ENCODE results near the gene PHRF1.
"Not testable (repeated sequence)": the region's sequence is repeated elsewhere in the genome, so short reads cannot be mapped to it uniquely, and the experiment has no call there.

Gene PHRF1

GRCh38 chr11:650482-650881 is 74.2 kb downstream of the PHRF1 start:
- no peaks in the 10 kb centered on the region for H3K27me3 ChIP-seq (replicated peaks)
- peaks cover 6% of the 10 kb centered on the region for H3K36me3 ChIP-seq (replicated peaks)
- no peak for DNase-seq
- no peak overlapping the region for H3K4me3 ChIP-seq (ENCODE audit: low read depth, low read length)
- no peak for TF ChIP-seq CTCF (IDR thresholded peaks at IDR 0.05; ENCODE audit: low read depth, low read length, missing control alignments)
- H3K27ac ChIP-seq, result no peak overlapping the region
- in situ Hi-C loops (cut with HindIII; ENCODE audit: low pct_ligation_motif_present, low sequenced_read_pairs), result no loop called here

GRCh38 chr11:653136-653535 is 76.9 kb downstream of the PHRF1 start:
- H3K27me3 ChIP-seq (replicated peaks); H3K27ac ChIP-seq; H3K4me3 ChIP-seq (ENCODE audit: low read depth, low read length); in situ Hi-C loops (cut with HindIII; ENCODE audit: low pct_ligation_motif_present, low sequenced_read_pairs); DNase-seq; H3K36me3 ChIP-seq (replicated peaks): not testable (repeated sequence)

- Histone ChIP-seq H3K36me3 (replicated peaks) (peaks cover 8% of the 10 kb centered on the region), H3K27ac (no peak overlapping the region), H3K27me3 (replicated peaks) (no peaks in the 10 kb centered on the region), H3K4me3 (ENCODE audit: low read depth, low read length) (no peak overlapping the region)
- no peak for DNase-seq
- no peak for TF ChIP-seq CTCF (IDR thresholded peaks at IDR 0.05; ENCODE audit: low read depth, low read length, missing control alignments)
- in situ Hi-C loops (cut with HindIII; ENCODE audit: low pct_ligation_motif_present, low sequenced_read_pairs), result no loop called here
Observed at GRCh38 chr11:653837-654236, 77.6 kb downstream of the PHRF1 start.

- H3K36me3 ChIP-seq (replicated peaks); H3K27ac ChIP-seq; H3K4me3 ChIP-seq (ENCODE audit: low read depth, low read length); H3K27me3 ChIP-seq (replicated peaks); in situ Hi-C loops (cut with HindIII; ENCODE audit: low pct_ligation_motif_present, low sequenced_read_pairs); DNase-seq: not testable (repeated sequence)
Observed at GRCh38 chr11:654444-654843, 78.2 kb downstream of the PHRF1 start.

- Histone ChIP-seq H3K27ac (no peak overlapping the region), H3K4me3 (ENCODE audit: low read depth, low read length) (no peak overlapping the region), H3K36me3 (replicated peaks) (peaks cover 11% of the 10 kb centered on the region), H3K27me3 (replicated peaks) (no peaks in the 10 kb centered on the region)
- in situ Hi-C loops (cut with HindIII; ENCODE audit: low pct_ligation_motif_present, low sequenced_read_pairs), result no loop called here
- no peak for DNase-seq
- TF ChIP-seq CTCF (IDR thresholded peaks at IDR 0.05; ENCODE audit: low read depth, low read length, missing control alignments), result no peak
Observed at GRCh38 chr11:655036-655726, 78.9 kb downstream of the PHRF1 start.

GRCh38 chr11:656426-656825 is 80.2 kb downstream of the PHRF1 start:
- no peak for TF ChIP-seq CTCF (IDR thresholded peaks at IDR 0.05; ENCODE audit: low read depth, low read length, missing control alignments)
- H3K36me3 ChIP-seq (replicated peaks), result peaks cover 15% of the 10 kb centered on the region
- DNase-seq, result no peak
- no peak overlapping the region for H3K27ac ChIP-seq
- no peaks in the 10 kb centered on the region for H3K27me3 ChIP-seq (replicated peaks)
- no peak overlapping the region for H3K4me3 ChIP-seq (ENCODE audit: low read depth, low read length)
- in situ Hi-C loops (cut with HindIII; ENCODE audit: low pct_ligation_motif_present, low sequenced_read_pairs), result no loop called here

- Histone ChIP-seq H3K4me3 (ENCODE audit: low read depth, low read length) (no peak overlapping the region), H3K36me3 (replicated peaks) (peaks cover 15% of the 10 kb centered on the region), H3K27ac (no peak overlapping the region), H3K27me3 (replicated peaks) (no peaks in the 10 kb centered on the region)
- in situ Hi-C loops (cut with HindIII; ENCODE audit: low pct_ligation_motif_present, low sequenced_read_pairs), result no loop called here
- no peak for TF ChIP-seq CTCF (IDR thresholded peaks at IDR 0.05; ENCODE audit: low read depth, low read length, missing control alignments)
- DNase-seq, result no peak
Observed at GRCh38 chr11:656866-657265, 80.6 kb downstream of the PHRF1 start.
